ENCODE data around the gene TNFRSF14.
A peak's percentile ranks its signal among the peaks of the same experiment; 100 is the strongest.

The TNFRSF14 gene

GRCh38 chr1:2535981-2536380 is 20.2 kb upstream of the TNFRSF14 start:
- no peak for TF ChIP-seq CTCF (IDR thresholded peaks at IDR 0.05; ENCODE audit: low read depth, low read length, missing control alignments)
- H3K4me3 ChIP-seq (ENCODE audit: low read depth, low read length) = no peak overlapping the region
- DNase-seq (ENCODE audit: low read depth) = no peak
- in situ Hi-C loops (cut with HindIII; ENCODE audit: low sequenced_read_pairs) = no loop called here

GRCh38 chr1:2537784-2538115 is 18.4 kb upstream of the TNFRSF14 start:
- H3K4me3 ChIP-seq (ENCODE audit: low read depth, low read length) = no peak overlapping the region
- TF ChIP-seq CTCF (IDR thresholded peaks at IDR 0.05; ENCODE audit: low read depth, low read length, missing control alignments) = no peak
- no peak for DNase-seq (ENCODE audit: low read depth)
- in situ Hi-C loops (cut with HindIII; ENCODE audit: low sequenced_read_pairs) = no loop called here

- H3K4me3 ChIP-seq (ENCODE audit: low read depth, low read length) = no peak overlapping the region
- in situ Hi-C loops (cut with HindIII; ENCODE audit: low sequenced_read_pairs) = no loop called here
- no peak for TF ChIP-seq CTCF (IDR thresholded peaks at IDR 0.05; ENCODE audit: low read depth, low read length, missing control alignments)
- no peak for DNase-seq (ENCODE audit: low read depth)
These were observed 17.8 kb upstream of the TNFRSF14 start for GRCh38 chr1:2538376-2538775.

- in situ Hi-C loops (cut with HindIII; ENCODE audit: low sequenced_read_pairs) = no loop called here
- H3K4me3 ChIP-seq (ENCODE audit: low read depth, low read length) = no peak overlapping the region
- no peak for TF ChIP-seq CTCF (IDR thresholded peaks at IDR 0.05; ENCODE audit: low read depth, low read length, missing control alignments)
- no peak for DNase-seq (ENCODE audit: low read depth)
These were observed 17.3 kb upstream of the TNFRSF14 start for GRCh38 chr1:2538872-2539271.

- peak; percentile 19 for TF ChIP-seq CTCF (IDR thresholded peaks at IDR 0.05; ENCODE audit: low read depth, low read length, missing control alignments)
- DNase-seq (ENCODE audit: low read depth) = no peak
- H3K4me3 ChIP-seq (ENCODE audit: low read depth, low read length) = no peak overlapping the region
- in situ Hi-C loops (cut with HindIII; ENCODE audit: low sequenced_read_pairs) = no loop called here
These were observed 16.8 kb upstream of the TNFRSF14 start for GRCh38 chr1:2539312-2539907.

GRCh38 chr1:2540816-2541492 is 15.2 kb upstream of the TNFRSF14 start:
- in situ Hi-C loops (cut with HindIII; ENCODE audit: low sequenced_read_pairs) = no loop called here
- no peak overlapping the region for H3K4me3 ChIP-seq (ENCODE audit: low read depth, low read length)
- TF ChIP-seq CTCF (IDR thresholded peaks at IDR 0.05; ENCODE audit: low read depth, low read length, missing control alignments) = no peak
- no peak for DNase-seq (ENCODE audit: low read depth)

Measured in astrocyte of the cerebellum (primary cell).